ENCODE data around the gene ZC2HC1B. TPM values are rescaled to one million over a fixed set of nuclear protein-coding genes. Genes with fewer than 3 reads are reported as not detected.

Gene ZC2HC1B
- total RNA-seq, 1 donor from 2014 or later = not detected

GRCh38 chr6:143965503-143966171, 101.4 kb downstream of the ZC2HC1B start:
- peak overlapping the region; percentile 13 for H3K27ac ChIP-seq (replicated peaks)
- no peaks in the 10 kb centered on the region for H3K9me3 ChIP-seq (replicated peaks)
- H3K4me1 ChIP-seq = peaks cover 67% of the 10 kb centered on the region
- H3K36me3 ChIP-seq = no peaks in the 10 kb centered on the region
- no peak overlapping the region for H3K4me3 ChIP-seq
- no peak for TF ChIP-seq CTCF (IDR thresholded peaks at IDR 0.05; ENCODE audit: borderline replicate concordance)
- DNase-seq = no peak
- intact Hi-C loops (cut with micrococcal nuclease) = no loop called here
- no peaks in the 10 kb centered on the region for H3K27me3 ChIP-seq (ENCODE audit: low read depth)

- TF ChIP-seq CTCF (IDR thresholded peaks at IDR 0.05; ENCODE audit: borderline replicate concordance) = no peak
- H3K9me3 ChIP-seq (replicated peaks) = no peaks in the 10 kb centered on the region
- no peak overlapping the region for H3K4me3 ChIP-seq
- H3K4me1 ChIP-seq = peaks cover 70% of the 10 kb centered on the region
- H3K27ac ChIP-seq (replicated peaks) = no peak overlapping the region
- no peaks in the 10 kb centered on the region for H3K27me3 ChIP-seq (ENCODE audit: low read depth)
- H3K36me3 ChIP-seq = no peaks in the 10 kb centered on the region
- no peak for DNase-seq
- intact Hi-C loops (cut with micrococcal nuclease) = no loop called here
These were observed 102.0 kb downstream of the ZC2HC1B start for GRCh38 chr6:143966312-143966711.

GRCh38 chr6:143967706-143968376, 103.6 kb downstream of the ZC2HC1B start:
- no peak for TF ChIP-seq CTCF (IDR thresholded peaks at IDR 0.05; ENCODE audit: borderline replicate concordance)
- no peaks in the 10 kb centered on the region for H3K36me3 ChIP-seq
- intact Hi-C loops (cut with micrococcal nuclease) = no loop called here
- no peak for DNase-seq
- peaks cover 55% of the 10 kb centered on the region for H3K4me1 ChIP-seq
- no peak overlapping the region for H3K4me3 ChIP-seq
- no peaks in the 10 kb centered on the region for H3K27me3 ChIP-seq (ENCODE audit: low read depth)
- peak overlapping the region; percentile 28 for H3K27ac ChIP-seq (replicated peaks)
- no peaks in the 10 kb centered on the region for H3K9me3 ChIP-seq (replicated peaks)

- no peaks in the 10 kb centered on the region for H3K9me3 ChIP-seq (replicated peaks)
- H3K36me3 ChIP-seq = no peaks in the 10 kb centered on the region
- no peak overlapping the region for H3K4me3 ChIP-seq
- H3K27me3 ChIP-seq (ENCODE audit: low read depth) = no peaks in the 10 kb centered on the region
- no peak for DNase-seq
- intact Hi-C loops (cut with micrococcal nuclease) = no loop called here
- no peak overlapping the region for H3K27ac ChIP-seq (replicated peaks)
- TF ChIP-seq CTCF (IDR thresholded peaks at IDR 0.05; ENCODE audit: borderline replicate concordance) = no peak
- peaks cover 43% of the 10 kb centered on the region for H3K4me1 ChIP-seq
These were observed 104.8 kb downstream of the ZC2HC1B start for GRCh38 chr6:143969077-143969476.

- Histone ChIP-seq H3K4me3 (no peak overlapping the region), H3K9me3 (replicated peaks) (no peaks in the 10 kb centered on the region), H3K4me1 (peaks cover 30% of the 10 kb centered on the region), H3K36me3 (no peaks in the 10 kb centered on the region), H3K27ac (replicated peaks) (peak overlapping the region; percentile 58), H3K27me3 (ENCODE audit: low read depth) (no peaks in the 10 kb centered on the region)
- no peak for TF ChIP-seq CTCF (IDR thresholded peaks at IDR 0.05; ENCODE audit: borderline replicate concordance)
- intact Hi-C loops (cut with micrococcal nuclease) = no loop called here
- DNase-seq = no peak
These were observed 106.4 kb downstream of the ZC2HC1B start for GRCh38 chr6:143970456-143971218.
